HG03097 (cell line): ENCODE data around the gene SLC4A9.
"Not testable (repeated sequence)": the region's sequence is repeated elsewhere in the genome, so short reads cannot be mapped to it uniquely, and the experiment has no call there.

ENCODE experiments used
- ATAC-seq: cut with Tn5 transposase; IDR thresholded peaks from one replicate; pipeline ENCODE4 v1.9.1; 2021; ENCODE audit not compliant: unreplicated experiment, low FRiP score

Gene SLC4A9

GRCh38 chr5:140337880-140338279, 22.1 kb upstream of the SLC4A9 start:
- no peak for ATAC-seq

GRCh38 chr5:140338336-140338735, 21.7 kb upstream of the SLC4A9 start:
- no peak for ATAC-seq

- ATAC-seq = no peak
Observed at GRCh38 chr5:140338908-140339307, 21.1 kb upstream of the SLC4A9 start.

- ATAC-seq = no peak
Observed at GRCh38 chr5:140339636-140340035, 20.4 kb upstream of the SLC4A9 start.

- no peak for ATAC-seq
Observed at GRCh38 chr5:140340605-140341121, 19.3 kb upstream of the SLC4A9 start.

GRCh38 chr5:140341591-140341990, 18.4 kb upstream of the SLC4A9 start:
- ATAC-seq = no peak

GRCh38 chr5:140342287-140342686, 17.7 kb upstream of the SLC4A9 start:
- ATAC-seq = no peak

- ATAC-seq = no peak
Observed at GRCh38 chr5:140342896-140343295, 17.1 kb upstream of the SLC4A9 start.

GRCh38 chr5:140343849-140344248, 16.1 kb upstream of the SLC4A9 start:
- not testable (repeated sequence) for ATAC-seq

GRCh38 chr5:140344683-140345423, 15.1 kb upstream of the SLC4A9 start:
- no peak for ATAC-seq

- peak; percentile 28 for ATAC-seq
Observed at GRCh38 chr5:140345919-140346347, 14.1 kb upstream of the SLC4A9 start.

GRCh38 chr5:140346348-140347221, 13.4 kb upstream of the SLC4A9 start, which contains the start of gene HBEGF:
TSS of gene HBEGF (minus strand) at chr5:140346603. CDS start at chr5:140346328, 275 bp downstream.
- ATAC-seq = peak; percentile 44

- no peak for ATAC-seq
Observed at GRCh38 chr5:140347360-140347759, 12.6 kb upstream of the SLC4A9 start.

- ATAC-seq = no peak
Observed at GRCh38 chr5:140348104-140348503, 11.9 kb upstream of the SLC4A9 start.

GRCh38 chr5:140349244-140349643, 10.8 kb upstream of the SLC4A9 start:
- no peak for ATAC-seq

GRCh38 chr5:140351609-140352334, 8.2 kb upstream of the SLC4A9 start:
- ATAC-seq = no peak

GRCh38 chr5:140355546-140355945, 4.4 kb upstream of the SLC4A9 start:
- ATAC-seq = no peak

GRCh38 chr5:140356853-140357725, 2.9 kb upstream of the SLC4A9 start:
- no peak for ATAC-seq

- ATAC-seq = peak; percentile 90
Observed at GRCh38 chr5:140357726-140358093, 2.3 kb upstream of the SLC4A9 start.
